ENCODE measurements around the gene FRS2. TPM values are rescaled to one million over a fixed set of nuclear protein-coding genes. Genes with fewer than 3 reads are reported as not detected.

FRS2 gene
- total RNA-seq, 1 donor from 2014 or later = 29.7 TPM

GRCh38 chr12:69620921-69621320 lies 150.7 kb downstream of the FRS2 start:
- H3K9me3 ChIP-seq = no peaks in the 10 kb centered on the region
- TF ChIP-seq CTCF (IDR thresholded peaks at IDR 0.05) = no peak
- no peaks in the 10 kb centered on the region for H3K36me3 ChIP-seq
- no peak overlapping the region for H3K4me3 ChIP-seq
- H3K4me1 ChIP-seq = no peaks in the 10 kb centered on the region
- H3K27me3 ChIP-seq (ENCODE audit: low read depth) = no peaks in the 10 kb centered on the region
- ATAC-seq (no peak), DNase-seq (no peak)
- no peak overlapping the region for H3K27ac ChIP-seq
- intact Hi-C loops (cut with DNase I) = no loop called here

- Histone ChIP-seq H3K27me3 (ENCODE audit: low read depth) (no peaks in the 10 kb centered on the region), H3K36me3 (no peaks in the 10 kb centered on the region), H3K27ac (no peak overlapping the region), H3K4me3 (no peak overlapping the region), H3K4me1 (no peaks in the 10 kb centered on the region), H3K9me3 (no peaks in the 10 kb centered on the region)
- no peak for DNase-seq
- intact Hi-C loops (cut with DNase I) = no loop called here
- ATAC-seq = no peak
- no peak for TF ChIP-seq CTCF (IDR thresholded peaks at IDR 0.05)
These were observed 151.4 kb downstream of the FRS2 start for GRCh38 chr12:69621551-69621950.

- Histone ChIP-seq H3K27ac (no peak overlapping the region), H3K27me3 (ENCODE audit: low read depth) (no peaks in the 10 kb centered on the region), H3K9me3 (no peaks in the 10 kb centered on the region), H3K4me3 (no peak overlapping the region), H3K36me3 (no peaks in the 10 kb centered on the region), H3K4me1 (no peaks in the 10 kb centered on the region)
- DNase-seq (peak; percentile 61), ATAC-seq (peak in 1 of 2 donors; percentile 26)
- TF ChIP-seq CTCF (IDR thresholded peaks at IDR 0.05) = no peak
- intact Hi-C loops (cut with DNase I) = no loop called here
These were observed 153.8 kb downstream of the FRS2 start for GRCh38 chr12:69623970-69624369.

DNA sequence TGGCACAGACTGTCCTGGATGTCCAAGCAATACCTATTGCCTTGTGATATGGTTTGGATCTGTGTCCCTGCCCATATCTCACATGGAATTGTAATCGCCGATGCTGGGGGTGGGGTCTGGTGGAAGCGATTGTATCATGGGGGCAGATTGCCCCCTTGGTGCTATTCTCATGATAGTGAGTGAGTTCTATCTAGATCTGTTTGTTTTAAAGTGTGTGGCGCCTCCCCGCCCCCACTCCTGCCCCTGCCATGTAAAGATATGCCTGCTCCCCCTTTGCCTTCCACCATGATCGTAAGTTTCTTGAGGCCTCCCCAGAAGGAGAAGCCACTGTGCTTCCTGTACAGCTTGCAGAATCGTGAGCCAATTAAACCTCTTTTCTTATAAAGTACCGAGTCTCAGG lies 157.3 kb downstream of the FRS2 start:
- intact Hi-C loops (cut with DNase I) = no loop called here
- no peaks in the 10 kb centered on the region for H3K9me3 ChIP-seq

More for the DNA sequence above, 157.3 kb downstream of the FRS2 start:
- TF ChIP-seq CTCF (IDR thresholded peaks at IDR 0.05) = no peak
- ATAC-seq (no peak), DNase-seq (no peak)
- Histone ChIP-seq H3K27ac (no peak overlapping the region), H3K4me3 (no peak overlapping the region), H3K27me3 (ENCODE audit: low read depth) (no peaks in the 10 kb centered on the region), H3K36me3 (no peaks in the 10 kb centered on the region), H3K4me1 (no peaks in the 10 kb centered on the region)

Small RNA genes lying within 50 kb of the gene (microRNA-seq; reads per million reads assigned to microRNA genes)
- gene MIR3913-1 (ENCODE audit: borderline number of aligned reads) = not detected
- not detected for gene MIR3913-2 (ENCODE audit: borderline number of aligned reads)

Other genes with a start within 250 kb of the FRS2 start
- 59.1 TPM for gene CPSF6, start 230.8 kb upstream of the FRS2 start, total RNA-seq
- 1,458 TPM for gene LYZ, start 122.0 kb upstream of the FRS2 start, total RNA-seq
- gene YEATS4, start 110.6 kb upstream of the FRS2 start, total RNA-seq = 11.4 TPM
- 81.4 TPM for gene CCT2, start 115.1 kb downstream of the FRS2 start, total RNA-seq
- not detected for gene LRRC10, start 140.5 kb downstream of the FRS2 start, total RNA-seq
- not detected for gene BEST3, start 228.9 kb downstream of the FRS2 start, total RNA-seq

All from lower lobe of right lung (tissue), 2 donors.